C4-2B (cell line): Measurements from ENCODE around the gene PRKCE.
"Not testable (repeated sequence)": the region's sequence is repeated elsewhere in the genome, so short reads cannot be mapped to it uniquely, and the experiment has no call there.

Experiments used
- H3K27ac ChIP-seq: fragments of 450-650 bp; 2 replicates; pipeline ENCODE4 v1.5.1; 2017
- CTCF ChIP-seq: fragments of 450-650 bp; conservative IDR thresholded peaks from 2 replicates; pipeline ENCODE4 v1.5.1; 2017; ENCODE audit warnings: mild to moderate bottlenecking
- ZFX ChIP-seq: fragments of 450-650 bp; IDR thresholded peaks from 2 replicates; pipeline ENCODE4 v1.6.1; 2017

Gene PRKCE

GRCh38 chr2:46200861-46201605 lies 549.6 kb downstream of the PRKCE start:
- no peak overlapping the region for H3K27ac ChIP-seq
- TF ChIP-seq CTCF (no peak), ZFX (no peak)

GRCh38 chr2:46202453-46202852 lies 551.0 kb downstream of the PRKCE start:
- H3K27ac ChIP-seq: no peak overlapping the region
- TF ChIP-seq CTCF: no peak
- no peak for TF ChIP-seq ZFX

GRCh38 chr2:46202987-46203386 lies 551.5 kb downstream of the PRKCE start:
- TF ChIP-seq CTCF (no peak), ZFX (no peak)
- H3K27ac ChIP-seq: no peak overlapping the region

GRCh38 chr2:46203636-46204035 lies 552.2 kb downstream of the PRKCE start:
- not testable (repeated sequence) for H3K27ac ChIP-seq

GRCh38 chr2:46207591-46207990 lies 556.1 kb downstream of the PRKCE start:
- TF ChIP-seq ZFX (no peak), CTCF (no peak)
- H3K27ac ChIP-seq: no peak overlapping the region

GRCh38 chr2:46208766-46209165 lies 557.3 kb downstream of the PRKCE start:
- no peak overlapping the region for H3K27ac ChIP-seq
- TF ChIP-seq ZFX (no peak), CTCF (no peak)

- no peak for TF ChIP-seq ZFX
- H3K27ac ChIP-seq: no peak overlapping the region
These were observed 558.6 kb downstream of the PRKCE start for GRCh38 chr2:46210063-46210462.

GRCh38 chr2:46211461-46211860 lies 560.0 kb downstream of the PRKCE start:
- no peak overlapping the region for H3K27ac ChIP-seq
- no peak for TF ChIP-seq ZFX
- TF ChIP-seq CTCF: no peak
